ENCODE results near the gene PCK1. TPM values are rescaled to one million over a fixed set of nuclear protein-coding genes. Genes with fewer than 3 reads are reported as not detected.

The PCK1 gene
- total RNA-seq, 1 donor from 2014 or later: not detected

- intact Hi-C loops (cut with micrococcal nuclease): no loop called here
These were observed 1.0 kb upstream of the PCK1 start for GRCh38 chr20:57559658-57560553.

DNA sequence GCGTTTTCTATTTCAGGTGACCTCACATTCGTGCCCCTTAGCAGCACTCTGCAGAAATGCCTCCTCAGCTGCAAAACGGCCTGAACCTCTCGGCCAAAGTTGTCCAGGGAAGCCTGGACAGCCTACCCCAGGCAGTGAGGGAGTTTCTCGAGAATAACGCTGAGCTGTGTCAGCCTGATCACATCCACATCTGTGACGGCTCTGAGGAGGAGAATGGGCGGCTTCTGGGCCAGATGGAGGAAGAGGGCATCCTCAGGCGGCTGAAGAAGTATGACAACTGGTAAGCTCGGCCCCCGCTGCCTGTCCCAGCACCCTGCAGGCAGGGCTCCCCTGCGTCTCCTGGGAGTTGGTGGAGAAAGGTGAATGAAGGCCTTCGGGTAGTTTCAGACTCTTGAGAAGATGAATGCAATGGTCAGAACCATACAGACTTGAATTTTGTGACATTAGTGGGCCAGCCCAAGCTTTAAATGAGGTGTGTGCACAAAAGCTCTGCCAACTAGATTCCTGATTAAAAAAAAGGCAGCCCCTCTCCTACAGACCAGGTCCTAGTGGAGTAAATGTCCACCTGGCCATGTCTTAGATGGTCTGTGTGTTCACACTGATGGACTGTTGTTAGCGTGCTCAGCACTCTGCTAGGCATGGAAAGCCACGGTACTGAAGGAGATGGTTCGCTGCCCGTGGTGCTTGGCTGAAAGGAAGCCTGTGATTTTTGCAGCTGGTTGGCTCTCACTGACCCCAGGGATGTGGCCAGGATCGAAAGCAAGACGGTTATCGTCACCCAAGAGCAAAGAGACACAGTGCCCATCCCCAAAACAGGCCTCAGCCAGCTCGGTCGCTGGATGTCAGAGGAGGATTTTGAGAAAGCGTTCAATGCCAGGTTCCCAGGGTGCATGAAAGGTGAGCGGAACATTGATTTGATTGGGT is 708 bp downstream of the PCK1 start:
- intact Hi-C loops (cut with micrococcal nuclease): no loop called here

- intact Hi-C loops (cut with micrococcal nuclease): no loop called here
These were observed 1.9 kb downstream of the PCK1 start for GRCh38 chr20:57562541-57563465.

DNA sequence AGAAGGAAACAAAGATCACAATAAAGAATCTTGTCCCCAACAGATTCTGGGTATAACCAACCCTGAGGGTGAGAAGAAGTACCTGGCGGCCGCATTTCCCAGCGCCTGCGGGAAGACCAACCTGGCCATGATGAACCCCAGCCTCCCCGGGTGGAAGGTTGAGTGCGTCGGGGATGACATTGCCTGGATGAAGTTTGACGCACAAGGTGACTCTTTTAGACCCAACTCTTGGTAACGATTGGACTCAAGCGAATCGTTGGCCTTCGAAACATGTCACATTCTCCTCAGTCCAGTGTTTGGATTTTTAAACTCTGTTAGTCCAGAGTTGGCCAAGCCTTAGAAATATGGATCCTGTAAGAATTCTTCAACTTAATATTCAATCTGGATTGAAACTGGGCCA is 2.6 kb downstream of the PCK1 start:
- intact Hi-C loops (cut with micrococcal nuclease): no loop called here

DNA sequence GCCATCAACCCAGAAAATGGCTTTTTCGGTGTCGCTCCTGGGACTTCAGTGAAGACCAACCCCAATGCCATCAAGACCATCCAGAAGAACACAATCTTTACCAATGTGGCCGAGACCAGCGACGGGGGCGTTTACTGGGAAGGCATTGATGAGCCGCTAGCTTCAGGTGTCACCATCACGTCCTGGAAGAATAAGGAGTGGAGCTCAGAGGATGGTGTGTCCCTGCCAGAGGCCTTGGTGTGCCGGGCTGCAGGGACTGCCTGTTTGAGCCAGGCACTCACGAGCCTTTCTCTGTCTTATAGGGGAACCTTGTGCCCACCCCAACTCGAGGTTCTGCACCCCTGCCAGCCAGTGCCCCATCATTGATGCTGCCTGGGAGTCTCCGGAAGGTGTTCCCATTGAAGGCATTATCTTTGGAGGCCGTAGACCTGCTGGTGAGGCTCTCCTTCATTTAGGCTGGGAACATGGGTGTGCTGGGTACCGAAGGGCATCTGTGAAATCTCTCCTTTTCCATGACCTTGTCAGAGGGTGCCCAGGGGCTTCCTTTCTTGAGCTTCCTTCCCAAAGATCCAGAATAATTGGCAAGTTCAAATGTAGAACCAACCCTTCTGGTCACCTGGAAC is 3.4 kb downstream of the PCK1 start:
- intact Hi-C loops (cut with micrococcal nuclease): no loop called here

- intact Hi-C loops (cut with micrococcal nuclease): no loop called here
These were observed 4.2 kb downstream of the PCK1 start for GRCh38 chr20:57564951-57565642.

- intact Hi-C loops (cut with micrococcal nuclease): no loop called here
These were observed 5.5 kb downstream of the PCK1 start for GRCh38 chr20:57566399-57566798.

GRCh38 chr20:57566803-57567459 is 6.0 kb downstream of the PCK1 start:
- intact Hi-C loops (cut with micrococcal nuclease): no loop called here

- intact Hi-C loops (cut with micrococcal nuclease): no loop called here
These were observed 6.7 kb downstream of the PCK1 start for GRCh38 chr20:57567471-57568079.

DNA sequence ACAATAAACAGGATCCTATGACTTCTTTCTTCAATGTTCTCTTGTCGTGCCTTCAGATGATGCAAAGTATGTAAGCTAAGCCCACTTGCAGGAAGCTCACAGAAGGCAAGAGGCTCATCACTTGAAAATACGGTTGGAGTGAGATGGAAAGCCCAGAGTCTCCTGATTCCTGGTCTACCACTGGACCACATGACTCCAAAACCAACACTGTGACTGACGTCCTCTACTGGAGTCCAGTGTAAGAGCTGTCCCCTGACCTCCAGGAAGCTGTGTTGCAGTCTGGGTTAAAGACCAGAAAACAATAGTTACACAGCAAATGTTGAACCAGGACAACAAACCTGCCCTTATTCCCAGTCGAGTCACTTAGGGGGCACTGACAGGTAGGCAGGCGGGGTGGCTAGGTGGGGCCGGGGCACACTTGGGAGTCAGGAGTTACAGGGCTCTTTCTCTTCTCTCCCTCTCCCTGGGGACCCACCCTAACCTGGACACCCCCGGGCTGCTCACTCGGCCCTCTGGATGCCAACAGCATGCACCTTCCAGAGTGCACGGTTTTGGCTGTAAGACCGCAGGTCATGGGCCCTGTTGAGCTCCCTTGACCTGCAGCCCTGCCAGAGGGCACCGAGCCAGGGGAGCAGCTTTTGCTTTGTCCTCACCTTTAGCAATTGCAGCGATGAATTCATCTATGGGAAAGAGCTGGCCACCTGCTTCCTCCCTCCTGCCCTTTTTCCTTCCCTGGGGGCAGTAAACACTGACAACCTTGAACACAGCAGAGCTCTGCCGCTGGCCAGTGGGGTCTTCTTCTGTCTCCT is 7.4 kb downstream of the PCK1 start:
- intact Hi-C loops (cut with micrococcal nuclease): no loop called here

GRCh38 chr20:57568960-57569359 is 8.1 kb downstream of the PCK1 start:
- intact Hi-C loops (cut with micrococcal nuclease): no loop called here

DNA sequence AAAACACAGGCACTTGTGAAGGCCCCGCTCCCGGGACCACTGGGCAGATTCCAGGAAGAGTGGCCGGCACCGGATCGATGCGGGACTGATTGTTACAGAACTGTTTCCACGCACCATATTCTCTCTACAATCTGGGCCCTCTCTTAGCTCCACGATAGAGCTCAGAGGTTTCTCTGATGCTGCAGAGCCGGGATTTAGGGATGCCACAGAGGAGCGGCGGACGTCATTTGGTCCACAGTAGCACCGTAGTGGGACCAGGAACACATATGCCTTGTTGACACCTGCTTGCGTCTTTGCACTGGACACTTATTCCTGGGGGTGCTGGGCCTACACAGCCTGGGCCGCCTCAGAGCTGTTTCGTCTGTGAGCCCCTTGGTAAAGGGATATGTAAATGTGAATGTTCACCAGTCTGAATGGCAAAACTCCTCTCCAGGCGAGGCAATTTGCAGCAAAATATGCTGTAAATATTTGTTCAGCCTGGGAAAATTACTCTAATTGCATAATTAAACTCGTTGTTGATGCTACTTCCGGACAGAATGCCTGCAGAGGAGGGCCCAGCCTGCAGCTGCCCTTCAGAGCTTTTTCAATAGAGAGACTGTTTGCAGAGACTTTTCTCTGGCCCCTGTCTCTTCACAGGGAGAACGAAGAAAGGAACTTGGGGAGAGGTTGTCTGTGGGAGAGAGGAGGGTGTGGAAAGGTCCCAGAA is 9.4 kb downstream of the PCK1 start:
- intact Hi-C loops (cut with micrococcal nuclease): no loop called here

- intact Hi-C loops (cut with micrococcal nuclease): no loop called here
These were observed 10.0 kb downstream of the PCK1 start for GRCh38 chr20:57570920-57571319.

DNA sequence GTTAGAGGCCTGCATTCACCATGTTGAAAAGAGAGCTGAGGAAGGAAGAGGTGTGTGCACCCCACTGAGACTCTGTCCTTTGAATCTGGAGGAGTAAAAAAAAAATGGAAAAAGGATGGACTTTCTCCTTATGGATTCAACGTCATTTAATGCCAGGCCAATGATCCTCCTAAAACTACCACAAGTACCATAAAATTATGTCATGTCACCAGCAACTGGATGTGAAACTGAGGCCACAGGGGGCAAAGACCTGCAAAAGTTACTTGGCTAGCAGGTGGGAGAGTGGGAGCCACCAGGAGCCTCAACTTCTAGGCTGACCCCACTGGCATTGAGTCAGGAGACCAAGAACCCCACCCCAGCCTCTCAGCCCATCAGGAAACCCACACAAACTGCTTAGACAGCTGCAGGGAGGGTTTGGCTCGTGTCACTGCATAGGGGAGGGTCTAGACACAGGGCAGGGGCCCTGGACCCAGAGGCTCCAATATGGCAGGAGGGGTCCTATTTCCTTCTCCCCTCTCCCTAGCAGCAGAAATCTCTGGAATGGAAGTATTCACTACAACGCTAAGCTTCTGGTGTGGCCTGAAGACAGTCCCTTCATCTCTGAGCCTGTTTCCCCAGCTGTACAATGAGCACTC is 11.0 kb downstream of the PCK1 start:
- intact Hi-C loops (cut with micrococcal nuclease): no loop called here

- intact Hi-C loops (cut with micrococcal nuclease): no loop called here
These were observed 12.3 kb downstream of the PCK1 start for GRCh38 chr20:57573242-57573641.

- intact Hi-C loops (cut with micrococcal nuclease): no loop called here
These were observed 13.0 kb downstream of the PCK1 start for GRCh38 chr20:57573894-57574293.

GRCh38 chr20:57574954-57575353 is 14.0 kb downstream of the PCK1 start:
- intact Hi-C loops (cut with micrococcal nuclease): no loop called here
